Stimulated activated CD8-positive, alpha-beta memory T cell treated with anti-CD3 and anti-CD28 coated beads, Interleukin-12 subunit alpha, Interleukin-12 subunit beta, amount 100 ng/mL, for 1 hour (primary cell): ENCODE data around the gene ARSJ.
"Not testable (repeated sequence)": the region's sequence is repeated elsewhere in the genome, so short reads cannot be mapped to it uniquely, and the experiment has no call there.

Experiments
- DNase-seq: peaks from one replicate; pipeline ENCODE4 v3.0.0-alpha.2; 2020; ENCODE audit warnings: low read depth

The ARSJ gene

GRCh38 chr4:113979148-113979904 lies at the start of gene ARSJ:
Gene ARSJ (minus strand): TSS chr4:113979647. CDS start chr4:113978834, 813 bp downstream.
- no peak for DNase-seq

GRCh38 chr4:114028071-114028470 lies 48.6 kb upstream of the ARSJ start:
- DNase-seq: no peak

- no peak for DNase-seq
These were observed 48.1 kb upstream of the ARSJ start for GRCh38 chr4:114027596-114027995.

- no peak for DNase-seq
These were observed 47.0 kb upstream of the ARSJ start for GRCh38 chr4:114026447-114026846.

- DNase-seq: no peak
These were observed 45.8 kb upstream of the ARSJ start for GRCh38 chr4:114025176-114025777.

- DNase-seq: no peak
These were observed 42.0 kb upstream of the ARSJ start for GRCh38 chr4:114021451-114021850.

GRCh38 chr4:114019969-114020358 lies 40.5 kb upstream of the ARSJ start:
- no peak for DNase-seq

GRCh38 chr4:114019276-114019968 lies 40.0 kb upstream of the ARSJ start:
- DNase-seq: no peak

GRCh38 chr4:114017120-114017917 lies 37.9 kb upstream of the ARSJ start:
- DNase-seq: no peak

GRCh38 chr4:114015444-114015899 lies 36.0 kb upstream of the ARSJ start:
- DNase-seq: no peak

- not testable (repeated sequence) for DNase-seq
These were observed 33.8 kb upstream of the ARSJ start for GRCh38 chr4:114013201-114013600.

GRCh38 chr4:114012749-114013148 lies 33.3 kb upstream of the ARSJ start:
- DNase-seq: no peak

- no peak for DNase-seq
These were observed 26.4 kb upstream of the ARSJ start for GRCh38 chr4:114005569-114006442.

- peak; percentile 1 for DNase-seq
These were observed 25.2 kb upstream of the ARSJ start for GRCh38 chr4:114004483-114005226.

- no peak for DNase-seq
These were observed 19.1 kb upstream of the ARSJ start for GRCh38 chr4:113998531-113998930.

GRCh38 chr4:113998079-113998478 lies 18.6 kb upstream of the ARSJ start:
- no peak for DNase-seq

GRCh38 chr4:113997206-113997605 lies 17.8 kb upstream of the ARSJ start:
- DNase-seq: no peak

GRCh38 chr4:113996599-113997177 lies 17.2 kb upstream of the ARSJ start:
- DNase-seq: no peak

- DNase-seq: no peak
These were observed 14.4 kb upstream of the ARSJ start for GRCh38 chr4:113993887-113994286.

GRCh38 chr4:113990886-113991285 lies 11.4 kb upstream of the ARSJ start:
- no peak for DNase-seq
